Measurements from ENCODE around the gene MRFAP1.

Gene MRFAP1

DNA sequence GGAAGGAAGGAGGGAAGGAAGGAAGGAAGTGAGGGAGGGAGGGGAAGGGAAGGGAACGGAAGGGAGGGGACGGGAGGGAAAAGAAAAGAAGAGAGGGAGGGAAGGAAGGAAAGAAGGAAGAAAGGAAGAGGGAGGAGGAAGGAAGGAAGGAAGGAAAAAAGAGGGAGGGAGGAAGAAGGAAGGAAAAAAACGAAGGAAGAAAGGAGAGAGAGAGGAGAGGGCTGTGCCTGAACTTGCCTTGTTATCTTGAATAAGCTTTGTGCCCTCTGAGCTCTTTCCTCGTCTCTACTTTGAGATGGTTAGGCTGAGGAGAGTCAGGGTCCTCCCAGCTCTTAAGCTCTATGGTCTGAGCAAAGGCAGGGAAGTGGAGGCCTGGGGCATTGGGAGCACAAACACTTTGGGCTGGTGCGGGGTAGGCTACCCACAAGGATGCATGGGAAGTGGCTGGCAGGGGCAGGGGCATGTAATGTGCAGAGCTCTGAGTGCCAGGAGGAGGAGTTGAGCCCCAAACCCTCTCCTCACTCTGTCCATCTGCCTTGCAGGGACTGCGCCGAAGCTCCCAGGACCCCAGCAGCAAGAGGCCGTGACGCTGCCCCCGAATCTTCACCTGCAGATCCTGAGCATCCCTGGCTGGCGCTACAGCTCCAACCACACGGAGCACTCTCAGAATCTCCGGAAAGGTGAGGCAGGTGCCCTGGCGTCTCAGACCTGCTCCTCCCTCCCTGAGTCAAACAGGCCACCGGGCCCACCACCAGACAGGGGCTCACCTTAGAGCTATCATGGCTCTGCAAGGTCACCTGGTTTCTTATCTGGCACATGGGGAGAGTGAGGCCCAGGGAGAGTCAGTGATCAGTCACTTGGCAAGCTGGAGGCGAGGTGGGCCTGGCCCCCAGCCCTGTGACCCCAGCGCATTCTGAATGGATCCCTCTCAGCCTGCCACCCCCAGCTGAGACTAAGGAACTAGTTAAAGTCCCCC, 26.5 kb upstream of the MRFAP1 start:
- H3K9me3 Mint-ChIP-seq, result no peaks in the 10 kb centered on the region
- H3K4me1 Mint-ChIP-seq, result no peaks in the 10 kb centered on the region
- TF ChIP-seq, protein P1, sequence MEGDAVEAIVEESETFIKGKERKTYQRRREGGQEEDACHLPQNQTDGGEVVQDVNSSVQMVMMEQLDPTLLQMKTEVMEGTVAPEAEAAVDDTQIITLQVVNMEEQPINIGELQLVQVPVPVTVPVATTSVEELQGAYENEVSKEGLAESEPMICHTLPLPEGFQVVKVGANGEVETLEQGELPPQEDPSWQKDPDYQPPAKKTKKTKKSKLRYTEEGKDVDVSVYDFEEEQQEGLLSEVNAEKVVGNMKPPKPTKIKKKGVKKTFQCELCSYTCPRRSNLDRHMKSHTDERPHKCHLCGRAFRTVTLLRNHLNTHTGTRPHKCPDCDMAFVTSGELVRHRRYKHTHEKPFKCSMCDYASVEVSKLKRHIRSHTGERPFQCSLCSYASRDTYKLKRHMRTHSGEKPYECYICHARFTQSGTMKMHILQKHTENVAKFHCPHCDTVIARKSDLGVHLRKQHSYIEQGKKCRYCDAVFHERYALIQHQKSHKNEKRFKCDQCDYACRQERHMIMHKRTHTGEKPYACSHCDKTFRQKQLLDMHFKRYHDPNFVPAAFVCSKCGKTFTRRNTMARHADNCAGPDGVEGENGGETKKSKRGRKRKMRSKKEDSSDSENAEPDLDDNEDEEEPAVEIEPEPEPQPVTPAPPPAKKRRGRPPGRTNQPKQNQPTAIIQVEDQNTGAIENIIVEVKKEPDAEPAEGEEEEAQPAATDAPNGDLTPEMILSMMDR (IDR thresholded peaks at IDR 0.05), result no peak
- peaks cover 29% of the 10 kb centered on the region for H3K36me3 Mint-ChIP-seq (ENCODE audit: low read depth)
- no peaks in the 10 kb centered on the region for H3K27me3 Mint-ChIP-seq (ENCODE audit: low read depth, poor library complexity)
- no peak overlapping the region for H3K4me3 Mint-ChIP-seq
- no peak overlapping the region for H3K27ac Mint-ChIP-seq
- no peak for DNase-seq

DNA sequence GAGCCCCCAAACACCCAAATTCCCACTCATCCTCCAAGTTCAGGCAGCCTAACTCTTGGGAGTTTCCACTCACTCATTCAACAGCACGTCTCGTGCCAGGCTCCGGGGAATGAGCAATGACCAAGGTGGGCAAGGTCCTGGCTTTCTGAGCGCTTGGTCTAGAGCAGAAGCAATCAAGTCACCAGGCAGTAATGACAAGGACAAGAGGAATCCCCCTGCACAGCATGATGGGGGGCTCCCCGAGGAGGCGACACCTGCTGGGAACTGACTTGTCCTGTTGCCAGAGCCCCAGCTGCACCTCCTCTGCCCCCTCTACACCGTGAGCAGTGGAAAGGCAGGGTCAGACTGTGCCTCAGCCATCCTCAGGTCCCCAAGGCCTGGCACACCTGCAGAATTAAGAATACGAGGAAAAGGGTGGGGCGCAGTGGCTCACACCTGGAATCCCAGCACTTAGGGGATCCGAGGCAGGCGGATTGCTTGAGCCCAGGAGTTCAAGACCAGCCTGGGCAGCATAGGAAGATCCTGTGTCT, 25.7 kb upstream of the MRFAP1 start:
- no peak for DNase-seq
- peaks cover 29% of the 10 kb centered on the region for H3K36me3 Mint-ChIP-seq (ENCODE audit: low read depth)
- no peaks in the 10 kb centered on the region for H3K4me1 Mint-ChIP-seq
- no peak overlapping the region for H3K4me3 Mint-ChIP-seq
- H3K27ac Mint-ChIP-seq, result no peak overlapping the region
- H3K27me3 Mint-ChIP-seq (ENCODE audit: low read depth, poor library complexity), result no peaks in the 10 kb centered on the region
- no peaks in the 10 kb centered on the region for H3K9me3 Mint-ChIP-seq
- TF ChIP-seq, protein P1 (IDR thresholded peaks at IDR 0.05), result no peak

DNA sequence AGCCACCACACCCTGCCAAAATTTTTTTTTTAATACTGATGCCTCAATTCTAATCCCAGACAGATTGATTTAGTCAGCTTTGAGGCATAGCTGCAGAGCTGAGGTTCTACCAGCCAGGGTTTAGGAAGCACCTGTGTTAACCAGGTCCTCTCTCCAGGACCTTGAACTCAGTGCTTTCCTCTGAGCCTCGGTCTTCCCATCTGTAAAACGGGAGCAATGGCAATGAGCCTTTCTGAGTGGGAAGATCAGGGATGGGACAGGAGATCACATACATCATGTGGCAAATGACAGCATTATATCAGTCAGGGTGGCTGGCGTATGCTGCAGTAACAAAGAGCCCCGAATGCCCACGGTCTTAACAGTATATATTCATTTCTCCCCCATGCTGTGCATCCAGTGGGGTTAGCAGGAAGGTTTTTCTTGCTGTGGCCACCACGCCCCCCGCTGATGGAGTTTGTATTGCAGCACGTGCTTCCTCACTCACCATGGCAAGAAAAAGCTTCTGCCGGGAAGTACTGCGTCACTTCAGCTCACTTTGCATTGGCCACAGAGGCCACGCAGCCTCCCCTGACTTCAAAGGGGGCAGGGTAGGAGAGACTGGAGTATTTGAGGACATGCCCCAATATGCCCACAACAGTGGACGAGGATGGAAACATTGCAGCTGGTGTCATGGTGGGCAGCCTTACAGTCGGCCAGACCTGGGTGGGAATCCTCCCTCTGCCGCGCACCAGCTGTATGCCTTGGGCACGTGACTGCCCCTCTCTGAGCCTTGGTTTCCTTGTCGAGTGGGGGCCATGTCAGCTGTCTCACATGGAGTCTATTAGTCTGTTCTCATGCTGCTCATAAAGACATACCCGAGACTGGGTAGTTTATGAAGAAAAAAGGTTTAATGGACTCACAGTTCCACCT, 24.1 kb upstream of the MRFAP1 start:
- H3K27me3 Mint-ChIP-seq (ENCODE audit: low read depth, poor library complexity), result no peaks in the 10 kb centered on the region
- H3K9me3 Mint-ChIP-seq, result no peaks in the 10 kb centered on the region
- H3K4me3 Mint-ChIP-seq, result no peak overlapping the region
- TF ChIP-seq, protein P1 (IDR thresholded peaks at IDR 0.05), result no peak
- no peaks in the 10 kb centered on the region for H3K4me1 Mint-ChIP-seq
- peaks cover 29% of the 10 kb centered on the region for H3K36me3 Mint-ChIP-seq (ENCODE audit: low read depth)
- no peak for DNase-seq
- no peak overlapping the region for H3K27ac Mint-ChIP-seq

DNA sequence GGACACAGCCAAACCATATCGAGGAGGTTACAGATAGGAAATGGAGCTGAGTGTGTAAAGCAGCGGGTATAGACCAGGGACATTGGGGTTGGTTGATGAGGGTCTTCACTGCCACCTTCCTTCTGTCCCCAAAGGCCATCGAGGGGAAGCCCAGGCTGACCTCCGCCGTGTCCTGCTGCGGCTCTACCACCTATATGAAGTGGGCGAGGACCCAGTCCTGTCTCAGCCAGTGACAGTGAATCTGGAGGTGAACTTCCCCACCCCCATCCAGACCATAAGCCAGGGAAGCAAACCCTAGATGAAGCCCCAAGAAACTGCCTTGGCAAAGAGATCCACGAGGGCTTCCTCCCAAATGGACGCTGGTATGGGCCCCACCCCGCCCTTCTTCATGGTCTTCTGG, 23.2 kb upstream of the MRFAP1 start:
- H3K4me3 Mint-ChIP-seq, result no peak overlapping the region
- TF ChIP-seq, protein P1 (IDR thresholded peaks at IDR 0.05), result no peak
- no peaks in the 10 kb centered on the region for H3K27me3 Mint-ChIP-seq (ENCODE audit: low read depth, poor library complexity)
- no peaks in the 10 kb centered on the region for H3K9me3 Mint-ChIP-seq
- no peak for DNase-seq
- no peaks in the 10 kb centered on the region for H3K4me1 Mint-ChIP-seq
- H3K27ac Mint-ChIP-seq, result no peak overlapping the region
- H3K36me3 Mint-ChIP-seq (ENCODE audit: low read depth), result peaks cover 29% of the 10 kb centered on the region

DNA sequence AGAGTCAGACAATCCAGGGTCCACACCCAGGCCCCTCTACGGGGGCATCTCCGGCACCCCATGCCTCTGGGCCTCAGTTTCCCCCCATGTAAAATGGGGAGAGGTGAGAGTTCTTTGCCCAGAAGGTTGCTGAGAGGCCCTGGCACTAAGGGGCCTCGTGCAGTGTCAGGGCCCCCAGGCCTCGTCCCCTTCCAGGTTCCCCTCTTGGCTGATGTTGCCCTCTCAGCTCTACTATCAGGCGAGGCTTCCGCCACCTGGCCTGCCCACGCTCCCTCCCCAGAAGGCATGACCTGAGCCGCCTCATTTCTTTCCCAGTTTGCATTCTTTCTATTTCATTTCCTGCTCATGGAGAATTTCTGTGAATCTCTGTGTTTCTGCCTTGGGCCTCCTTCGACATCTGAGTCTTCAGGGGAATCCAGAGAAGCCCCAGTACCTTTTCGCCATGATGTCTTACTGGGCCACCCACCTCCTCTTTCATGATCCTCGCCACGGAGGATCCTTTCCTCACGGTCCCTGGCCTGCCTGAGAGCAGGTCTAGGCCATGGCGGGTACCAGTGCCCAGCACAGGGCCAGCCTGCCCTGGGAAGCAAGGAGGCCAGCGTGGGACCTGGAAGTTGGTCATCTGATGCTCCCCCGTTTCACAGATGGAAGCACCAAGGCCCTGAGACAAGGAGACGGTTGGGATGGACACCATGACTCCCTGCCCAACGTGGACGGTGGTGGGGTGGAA, 21.9 kb upstream of the MRFAP1 start:
- Mint-ChIP-seq H3K4me3 (no peak overlapping the region), H3K4me1 (no peaks in the 10 kb centered on the region), H3K27ac (no peak overlapping the region), H3K9me3 (no peaks in the 10 kb centered on the region), H3K36me3 (ENCODE audit: low read depth) (peaks cover 27% of the 10 kb centered on the region), H3K27me3 (ENCODE audit: low read depth, poor library complexity) (no peaks in the 10 kb centered on the region)
- no peak for DNase-seq
- TF ChIP-seq, protein P1 (IDR thresholded peaks at IDR 0.05), result no peak

All from nephron progenitor cell (in vitro differentiated cells).